ENCODE results near the gene WWOX.

The WWOX gene

DNA sequence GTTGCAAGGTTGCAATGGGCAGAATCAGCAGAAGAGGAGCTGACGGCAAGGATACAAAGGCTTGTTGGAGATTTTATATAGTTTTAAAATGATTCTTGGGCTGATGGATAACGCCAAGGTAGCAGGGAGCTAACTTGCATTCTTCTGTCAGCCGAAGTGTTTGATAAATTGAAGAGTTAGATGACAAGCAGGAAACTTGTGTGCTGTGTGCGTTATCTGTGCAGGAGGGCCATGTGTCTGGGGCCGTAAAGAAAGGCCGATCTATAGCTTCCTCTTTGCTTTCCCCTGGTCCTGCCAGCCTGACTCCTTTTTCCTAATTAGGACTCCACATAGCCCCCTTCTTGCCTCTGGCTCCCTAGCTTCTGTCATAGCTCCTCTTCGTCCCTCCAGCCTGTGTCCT lies 6.7 kb upstream of the WWOX start:
- ChIA-PET CTCF (no interaction called here), POLR2A (no interaction called here)
- H3K4me3 ChIP-seq (ENCODE audit: low read depth, low read length) = no peak overlapping the region
- TF ChIP-seq, protein P1, sequence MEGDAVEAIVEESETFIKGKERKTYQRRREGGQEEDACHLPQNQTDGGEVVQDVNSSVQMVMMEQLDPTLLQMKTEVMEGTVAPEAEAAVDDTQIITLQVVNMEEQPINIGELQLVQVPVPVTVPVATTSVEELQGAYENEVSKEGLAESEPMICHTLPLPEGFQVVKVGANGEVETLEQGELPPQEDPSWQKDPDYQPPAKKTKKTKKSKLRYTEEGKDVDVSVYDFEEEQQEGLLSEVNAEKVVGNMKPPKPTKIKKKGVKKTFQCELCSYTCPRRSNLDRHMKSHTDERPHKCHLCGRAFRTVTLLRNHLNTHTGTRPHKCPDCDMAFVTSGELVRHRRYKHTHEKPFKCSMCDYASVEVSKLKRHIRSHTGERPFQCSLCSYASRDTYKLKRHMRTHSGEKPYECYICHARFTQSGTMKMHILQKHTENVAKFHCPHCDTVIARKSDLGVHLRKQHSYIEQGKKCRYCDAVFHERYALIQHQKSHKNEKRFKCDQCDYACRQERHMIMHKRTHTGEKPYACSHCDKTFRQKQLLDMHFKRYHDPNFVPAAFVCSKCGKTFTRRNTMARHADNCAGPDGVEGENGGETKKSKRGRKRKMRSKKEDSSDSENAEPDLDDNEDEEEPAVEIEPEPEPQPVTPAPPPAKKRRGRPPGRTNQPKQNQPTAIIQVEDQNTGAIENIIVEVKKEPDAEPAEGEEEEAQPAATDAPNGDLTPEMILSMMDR (IDR thresholded peaks at IDR 0.05; ENCODE audit: insufficient read depth, low read length, missing control alignments) = no peak
- DNase-seq (ENCODE audit: low read depth, low spot score) = no peak

DNA sequence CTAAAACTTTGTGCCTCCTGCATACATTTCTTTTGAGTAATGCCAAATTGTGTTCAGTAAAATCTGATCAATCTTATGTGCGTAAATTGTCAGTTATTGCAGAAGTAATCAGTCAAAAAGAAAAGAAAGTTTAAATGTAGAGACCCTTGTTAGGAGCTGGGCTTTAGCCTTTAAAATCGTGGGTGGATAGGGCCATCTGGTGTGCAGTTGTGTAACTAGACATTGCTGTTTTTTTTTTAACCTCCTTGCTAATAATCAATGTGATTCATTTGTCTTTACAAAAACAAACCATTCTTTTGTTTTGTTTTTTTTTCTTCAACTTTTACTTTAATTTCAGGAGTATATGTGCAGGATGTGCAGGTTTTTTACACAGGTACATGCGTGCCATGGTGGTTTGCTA lies 5.3 kb upstream of the WWOX start:
- ChIA-PET CTCF (no interaction called here), POLR2A (no interaction called here)
- H3K4me3 ChIP-seq (ENCODE audit: low read depth, low read length) = no peak overlapping the region
- DNase-seq (ENCODE audit: low read depth, low spot score) = no peak
- TF ChIP-seq, protein P1 (IDR thresholded peaks at IDR 0.05; ENCODE audit: insufficient read depth, low read length, missing control alignments) = no peak

DNA sequence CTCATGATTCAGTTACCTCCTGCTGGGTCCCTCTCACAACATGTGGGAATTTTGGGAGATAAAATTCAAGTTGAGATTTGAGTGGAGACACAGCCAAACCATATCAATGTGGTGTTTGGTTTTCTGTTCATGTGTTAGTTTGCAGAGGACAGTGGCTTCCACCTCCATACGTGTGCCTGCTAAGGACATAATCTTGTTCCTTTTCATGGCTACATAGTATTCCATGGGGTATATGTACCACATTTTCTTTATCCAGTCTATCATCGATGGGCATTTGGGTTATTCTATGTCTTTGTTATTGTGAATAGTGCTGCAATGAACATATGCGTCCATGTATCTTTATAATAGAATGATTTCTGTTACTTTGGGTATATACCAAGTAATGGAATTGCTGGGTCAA lies 4.5 kb upstream of the WWOX start:
- no peak overlapping the region for H3K4me3 ChIP-seq (ENCODE audit: low read depth, low read length)
- CTCF ChIA-PET = no interaction called here
- POLR2A ChIA-PET = no interaction called here
- TF ChIP-seq, protein P1 (IDR thresholded peaks at IDR 0.05; ENCODE audit: insufficient read depth, low read length, missing control alignments) = no peak
- DNase-seq (ENCODE audit: low read depth, low spot score) = no peak

DNA sequence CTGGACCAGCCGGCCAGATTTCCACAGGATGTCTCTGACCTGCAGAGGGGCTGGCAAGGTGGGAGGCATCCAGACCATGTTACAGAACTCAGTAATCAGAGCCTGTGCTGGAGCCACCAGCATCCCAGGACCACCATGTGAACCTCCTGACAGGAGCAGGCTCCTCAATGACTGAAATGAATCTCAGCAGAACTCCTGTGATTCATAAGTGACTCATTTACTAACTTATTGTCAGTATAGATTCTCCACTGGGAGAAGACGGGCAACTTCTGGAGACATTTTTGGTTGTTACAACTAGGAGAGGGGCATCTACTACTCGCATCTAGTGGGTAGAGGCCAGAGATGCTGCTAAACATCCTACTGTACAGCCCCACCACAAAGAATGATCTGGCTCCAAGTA lies 3.1 kb upstream of the WWOX start:
- TF ChIP-seq, protein P1 (IDR thresholded peaks at IDR 0.05; ENCODE audit: insufficient read depth, low read length, missing control alignments) = no peak
- ChIA-PET POLR2A (no interaction called here), CTCF (no interaction called here)
- H3K4me3 ChIP-seq (ENCODE audit: low read depth, low read length) = no peak overlapping the region
- DNase-seq (ENCODE audit: low read depth, low spot score) = no peak

DNA sequence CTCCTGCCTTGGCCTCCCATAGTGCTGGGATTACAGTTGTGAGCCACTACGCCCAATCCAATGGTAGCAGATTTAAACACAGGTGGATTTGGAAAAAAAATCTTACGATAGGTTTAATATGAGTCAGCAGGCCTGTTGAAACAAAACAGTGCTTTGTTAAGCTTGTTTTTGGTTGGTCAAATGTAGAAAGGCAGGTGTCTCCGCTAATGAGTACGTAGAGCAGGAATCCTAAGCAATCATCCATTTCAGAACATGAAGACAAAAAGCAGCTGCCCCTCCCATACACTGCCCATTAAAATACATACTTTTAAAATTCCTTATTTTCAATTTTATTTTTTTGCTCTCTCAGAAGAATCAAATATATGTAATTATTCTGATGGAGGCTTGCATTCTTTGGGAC lies 1.9 kb upstream of the WWOX start:
- DNase-seq (ENCODE audit: low read depth, low spot score) = no peak
- CTCF ChIA-PET = interaction anchor here (0.9 to 1.2 kb wide), 2 partner anchors 12 to 423 kb away, joined by 3 read pairs; no protein-coding TSS in a partner anchor

DNA sequence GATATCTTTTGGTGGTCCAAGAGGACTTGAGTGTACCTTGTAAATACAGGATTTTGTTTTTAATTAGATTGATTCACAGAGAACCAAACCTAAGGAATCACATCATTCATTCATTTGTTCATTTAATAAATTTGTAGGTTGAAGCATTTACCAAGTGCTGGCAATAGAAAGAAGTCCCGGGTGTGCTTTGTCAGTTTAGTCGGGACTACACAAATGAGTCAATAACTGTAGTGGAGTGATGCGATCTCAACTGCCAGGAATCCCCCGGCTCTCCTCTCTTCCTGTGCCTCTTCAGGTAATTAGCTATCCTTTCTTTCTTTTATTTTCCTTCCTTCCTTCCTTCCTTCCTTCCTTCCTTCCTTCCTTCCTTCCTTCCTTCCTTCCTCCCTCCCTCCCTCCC lies 1.4 kb upstream of the WWOX start:
- TF ChIP-seq, protein P1 (IDR thresholded peaks at IDR 0.05; ENCODE audit: insufficient read depth, low read length, missing control alignments) = no peak
- DNase-seq (ENCODE audit: low read depth, low spot score) = no peak
- ChIA-PET CTCF (interaction anchor here (0.9 to 1.2 kb wide), 2 partner anchors 13 to 423 kb away, joined by 3 read pairs; no protein-coding TSS in a partner anchor), POLR2A (no interaction called here)
- H3K4me3 ChIP-seq (ENCODE audit: low read depth, low read length) = no peak overlapping the region

More for the DNA sequence above, 1.9 kb upstream of the WWOX start:
- TF ChIP-seq, protein P1 (IDR thresholded peaks at IDR 0.05; ENCODE audit: insufficient read depth, low read length, missing control alignments) = no peak
- POLR2A ChIA-PET = no interaction called here
- H3K4me3 ChIP-seq (ENCODE audit: low read depth, low read length) = no peak overlapping the region

Measured in AG04449 (cell line).